Keratinocyte (primary cell): ENCODE measurements around the gene ADAMTSL3. TPM values are rescaled to one million over a fixed set of nuclear protein-coding genes. Genes with fewer than 3 reads are reported as not detected.

Experiments
- DNase-seq: peaks from one replicate; pipeline ENCODE4 v3.0.0-alpha.2; 2011; ENCODE audit warnings: low read depth, missing footprints, low spot score
- FAIRE-seq: peaks from 2 replicates; lab custom pipeline; 2011; peaks lifted over from hg19 to GRCh38; lab: Jason Lieb, UNC
- H2AFZ ChIP-seq: 2 replicates; pipeline ENCODE4 v1.6.0; 2012; ENCODE audit warnings: low read length, control low read depth, inconsistent platforms; ENCODE audit not compliant: control insufficient read depth
- H3K27ac ChIP-seq: 2 replicates; pipeline ENCODE4 v1.5.1; 2011; ENCODE audit warnings: low read length; ENCODE audit not compliant: control insufficient read depth, insufficient read depth
- H3K27me3 ChIP-seq: 3 replicates; pipeline ENCODE4 v1.6.0; 2011; ENCODE audit warnings: low read length; ENCODE audit not compliant: control insufficient read depth, insufficient read depth; ENCODE audit errors: extremely low read depth
- H3K36me3 ChIP-seq, 2 experiments: 2 replicates in 1 of 2; 3 replicates in 1 of 2; pipeline ENCODE4 v1.5.1; 2011; ENCODE audit warnings: low read length in 2 of 2, mild to moderate bottlenecking in 1 of 2; ENCODE audit not compliant: control insufficient read depth in 2 of 2, insufficient read depth in 2 of 2; ENCODE audit errors: extremely low read depth in 1 of 2
- H3K4me1 ChIP-seq: 3 replicates; pipeline ENCODE4 v1.5.1; 2011; ENCODE audit warnings: low read length; ENCODE audit not compliant: control insufficient read depth, insufficient read depth; ENCODE audit errors: extremely low read depth
- H3K4me2 ChIP-seq: 3 replicates; pipeline ENCODE4 v1.6.0; 2011; ENCODE audit warnings: low read depth, low read length; ENCODE audit not compliant: control insufficient read depth, insufficient read depth; ENCODE audit errors: extremely low read depth
- H3K4me3 ChIP-seq, 3 experiments: fragments of 200-600 bp in 1 of 3; sonication (generic) in 1 of 3; 2 replicates in 2 of 3; 3 replicates in 1 of 3; pipeline ENCODE4 v1.5.1; 2011 to 2016; ENCODE audit warnings: low read length in 3 of 3, mild to moderate bottlenecking in 3 of 3, control low read depth in 2 of 3, inconsistent platforms in 1 of 3, low read depth in 1 of 3, mixed read lengths in 1 of 3, mixed run types in 1 of 3, moderate library complexity in 1 of 3; ENCODE audit not compliant: control insufficient read depth in 2 of 3, insufficient read depth in 2 of 3; ENCODE audit errors: extremely low read depth in 1 of 3
- H3K79me2 ChIP-seq: 2 replicates; pipeline ENCODE4 v1.6.0; 2012; ENCODE audit warnings: low read length; ENCODE audit not compliant: control insufficient read depth, insufficient read depth
- H3K9ac ChIP-seq: 3 replicates; pipeline ENCODE4 v1.6.0; 2011; ENCODE audit warnings: low read length; ENCODE audit not compliant: control insufficient read depth, insufficient read depth; ENCODE audit errors: extremely low read depth
- H3K9me1 ChIP-seq: 3 replicates; pipeline ENCODE4 v1.6.0; 2011; ENCODE audit warnings: low read length; ENCODE audit not compliant: control insufficient read depth, insufficient read depth; ENCODE audit errors: extremely low read depth
- H3K9me3 ChIP-seq: 2 replicates; pipeline ENCODE4 v1.5.1; 2012; ENCODE audit warnings: low read depth, low read length; ENCODE audit not compliant: control insufficient read depth
- H4K20me1 ChIP-seq: 3 replicates; pipeline ENCODE4 v1.6.0; 2011; ENCODE audit warnings: low read length; ENCODE audit not compliant: control insufficient read depth, insufficient read depth; ENCODE audit errors: extremely low read depth
- CTCF ChIP-seq, 3 experiments: IDR thresholded peaks in 1 of 3; conservative IDR thresholded peaks in 1 of 3; optimal IDR thresholded peaks in 1 of 3; 2 replicates in 2 of 3; 3 replicates in 1 of 3; pipeline versions ENCODE3 to v1.5.1; 2011; ENCODE audit warnings: low read length in 3 of 3, mild to moderate bottlenecking in 3 of 3, moderate library complexity in 2 of 3, control low read depth in 1 of 3, inconsistent platforms in 1 of 3; ENCODE audit not compliant: insufficient read depth in 2 of 3; ENCODE audit errors: extremely low read depth in 1 of 3
- EZH2 ChIP-seq: IDR thresholded peaks from one replicate; pipeline ENCODE4 v1.6.1; 2012; ENCODE audit warnings: inconsistent platforms, mild to moderate bottlenecking, low read length, moderate library complexity
- dilution Hi-C: fragments of 300-500 bp; cut with MboI; formaldehyde crosslinking; loops from one replicate; pipeline ENCODE4 v1.7.0; 2020; ENCODE audit warnings: low sequenced_read_pairs; ENCODE audit not compliant: extremely low pct_ligation_motif_present
- polyA plus RNA-seq, 5 experiments: library from polyadenylated mRNA; depleted of rRNA in 3 of 5; stranded (reverse) in 3 of 5; stranded (forward) in 1 of 5; unstranded in 1 of 5; fragments of >200 nt; gene quantifications; 1 replicate in 1 of 5; 2 replicates in 3 of 5; 3 replicates in 1 of 5; pipeline versions ENCODE4 v1.2.1 to v1.2.3, GENCODE V29; 2011 to 2012; ENCODE audit warnings: missing spikeins in 2 of 5, low read depth in 1 of 5, low replicate concordance in 1 of 5

ADAMTSL3 gene
- polyA plus RNA-seq, 1 donor (not counting 4 experiments of a cell fraction or from before 2014, with no cell fraction given) = 0.01 TPM

GRCh38 chr15:83845230-83845629, 191.3 kb downstream of the ADAMTSL3 start:
- DNase-seq (no peak), FAIRE-seq (no peak)
- Histone ChIP-seq H3K9ac (no peak overlapping the region), H2AFZ (no peak overlapping the region), H3K4me3 (no peak overlapping the region), H3K27me3 (no peaks in the 10 kb centered on the region), H3K9me3 (no peaks in the 10 kb centered on the region), H3K36me3 (no peaks in the 10 kb centered on the region), H3K9me1 (no peaks in the 10 kb centered on the region), H3K27ac (no peak overlapping the region), H3K79me2 (no peaks in the 10 kb centered on the region), H3K4me1 (peaks cover 18% of the 10 kb centered on the region), H4K20me1 (no peaks in the 10 kb centered on the region), H3K4me2 (no peak overlapping the region)
- TF ChIP-seq EZH2 (no peak), CTCF (optimal IDR thresholded peaks at IDR 0.05 in 1 of 3, IDR thresholded peaks at IDR 0.05 in 1 of 3, conservative IDR thresholded peaks at IDR 0.05 in 1 of 3; ENCODE audit: extremely low read depth in 1 of 3, insufficient read depth in 2 of 3, low read length in 3 of 3) (no peak)
- dilution Hi-C loops = no loop called here

- DNase-seq (no peak), FAIRE-seq (no peak)
- no peaks in the 10 kb centered on the region for H3K9me3 ChIP-seq
- no peak overlapping the region for H2AFZ ChIP-seq
- H3K27ac ChIP-seq = no peak overlapping the region
- no peaks in the 10 kb centered on the region for H4K20me1 ChIP-seq
- no peak overlapping the region for H3K9ac ChIP-seq
- TF ChIP-seq CTCF (optimal IDR thresholded peaks at IDR 0.05 in 1 of 3, IDR thresholded peaks at IDR 0.05 in 1 of 3, conservative IDR thresholded peaks at IDR 0.05 in 1 of 3; ENCODE audit: extremely low read depth in 1 of 3, insufficient read depth in 2 of 3, low read length in 3 of 3) (no peak), EZH2 (no peak)
- no peak overlapping the region for H3K4me3 ChIP-seq
- H3K79me2 ChIP-seq = no peaks in the 10 kb centered on the region
- dilution Hi-C loops = no loop called here
- H3K4me1 ChIP-seq = peaks cover 29% of the 10 kb centered on the region
- H3K4me2 ChIP-seq = no peak overlapping the region
- H3K9me1 ChIP-seq = no peaks in the 10 kb centered on the region
- H3K36me3 ChIP-seq = no peaks in the 10 kb centered on the region
- no peaks in the 10 kb centered on the region for H3K27me3 ChIP-seq
These were observed 192.9 kb downstream of the ADAMTSL3 start for GRCh38 chr15:83846847-83847246.
